NCI-H2107 (cell line): ENCODE data around the gene SENP1.
"Not testable (repeated sequence)": the region's sequence is repeated elsewhere in the genome, so short reads cannot be mapped to it uniquely, and the experiment has no call there.

Source experiments
- DNase-seq: peaks from one replicate; lab custom pipeline; 2025; lab: John Stamatoyannopoulos, UW

SENP1 gene

DNA sequence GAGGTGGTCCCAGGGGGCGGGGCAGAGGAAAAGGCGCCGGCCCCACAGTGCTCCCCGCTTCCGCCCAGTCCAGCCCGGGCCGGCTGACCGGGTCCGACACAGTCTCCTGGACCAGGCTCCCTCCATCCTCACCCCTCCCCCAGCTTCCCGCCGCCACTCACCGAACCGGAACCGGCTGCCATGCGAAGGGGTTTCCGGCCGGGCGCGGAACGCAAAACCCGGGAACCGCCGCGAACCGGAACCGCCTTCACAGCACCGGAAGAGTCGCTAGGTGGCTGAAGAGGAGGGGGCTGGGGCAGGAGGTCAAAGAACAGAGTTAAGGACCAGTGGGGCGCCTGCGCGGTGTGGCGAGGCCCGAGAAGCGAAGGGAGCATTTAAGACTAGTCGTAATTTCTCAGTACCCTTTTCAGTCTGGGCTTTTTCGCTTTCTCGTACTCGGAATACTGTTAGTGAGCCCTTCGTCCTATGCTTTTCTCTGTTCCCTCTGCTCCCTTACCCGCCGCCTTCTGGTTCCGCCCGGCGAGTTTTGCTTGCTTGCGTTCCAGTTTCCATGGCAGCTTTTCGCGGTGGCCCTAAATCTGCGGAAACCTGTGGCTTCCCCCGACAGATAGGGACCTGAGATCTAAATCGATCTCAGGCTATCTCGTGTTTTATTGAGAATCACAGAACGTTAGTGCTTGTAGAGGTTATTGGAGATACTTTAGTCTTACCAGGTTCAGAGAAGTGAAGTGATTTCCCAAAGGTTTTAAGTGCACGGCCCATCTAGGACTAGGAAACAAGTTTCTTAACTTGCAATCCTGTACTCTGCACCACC, at the start of gene SENP1:
Gene SENP1, minus strand, starts transcription at position 213 of the 814 bp plus-strand sequence. CDS start 4,607 bp downstream, outside the sequence.
- peak; percentile 85 for DNase-seq

DNA sequence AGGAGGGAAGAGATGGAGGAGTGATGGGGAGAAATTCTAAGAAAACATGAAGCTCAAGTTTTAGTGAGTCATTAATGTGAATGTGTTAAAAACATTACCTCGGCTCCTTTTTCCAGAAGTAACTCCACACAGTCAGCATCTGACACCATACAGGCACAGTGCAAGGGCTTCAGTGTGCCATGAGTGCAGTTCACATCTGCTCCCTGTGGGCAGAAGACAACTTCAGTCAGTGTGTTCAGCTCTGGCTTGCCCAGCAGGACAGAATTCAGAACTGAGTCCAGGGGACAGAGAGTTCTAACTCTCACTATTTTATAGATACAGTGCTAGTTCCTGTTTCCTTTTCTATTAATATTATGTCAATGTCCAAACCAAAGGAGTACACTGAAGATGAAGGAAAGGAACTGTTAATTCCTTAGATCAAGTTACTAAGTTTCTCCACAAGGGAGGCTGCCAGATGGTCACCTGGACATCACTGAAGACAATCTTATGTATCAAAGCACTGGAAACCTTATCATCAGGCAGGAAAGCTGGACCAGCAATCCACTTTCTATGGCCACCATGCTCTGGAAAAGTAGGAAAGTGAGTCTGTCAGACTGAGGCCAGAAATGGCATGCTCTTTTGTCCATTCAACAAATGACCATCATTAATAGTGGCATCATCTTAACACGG, 45.4 kb upstream of the SENP1 start:
- DNase-seq = no peak

GRCh38 chr12:48145981-48146380, 40.1 kb upstream of the SENP1 start:
- no peak for DNase-seq

DNA sequence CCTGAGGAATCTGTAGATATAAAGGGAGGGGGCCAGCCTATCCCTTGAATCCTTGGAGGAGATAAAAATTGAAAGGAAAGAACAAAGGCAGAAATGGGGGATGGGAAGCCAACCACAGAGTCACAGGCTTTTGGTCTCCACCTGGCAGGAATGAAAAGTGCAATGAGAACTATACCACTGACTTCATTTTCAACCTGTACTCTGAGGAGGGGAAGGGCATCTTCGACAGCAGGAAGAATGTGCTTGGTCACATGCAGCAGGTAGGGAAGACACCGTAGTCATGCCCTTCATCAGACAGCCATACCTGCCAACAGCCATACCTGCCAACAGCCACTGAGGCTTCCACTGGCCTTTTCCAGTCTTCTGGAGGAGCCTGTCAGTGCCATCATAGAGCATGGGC, 38.0 kb upstream of the SENP1 start:
- DNase-seq = no peak

- DNase-seq = no peak
Measured at GRCh38 chr12:48142818-48143674, 37.2 kb upstream of the SENP1 start.

DNA sequence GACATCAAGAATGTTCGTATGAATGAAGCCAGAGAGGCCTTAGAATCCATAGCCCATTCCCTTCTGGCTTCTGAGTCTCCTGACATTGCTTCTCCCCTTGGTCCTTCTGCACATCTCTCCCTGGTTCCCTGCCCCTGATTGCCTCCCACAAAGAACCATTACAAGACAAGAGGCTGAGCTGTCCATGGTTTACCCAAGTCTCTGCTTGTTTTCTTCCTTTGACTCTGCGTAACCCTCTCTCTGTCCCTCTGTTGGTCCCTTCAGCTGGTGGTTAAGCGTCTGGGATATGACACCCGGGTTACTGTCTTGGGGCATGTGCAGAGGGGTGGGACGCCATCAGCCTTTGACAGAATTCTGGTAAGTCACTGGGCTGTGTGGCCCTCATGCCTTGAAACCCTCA, 29.1 kb upstream of the SENP1 start:
- DNase-seq = no peak

DNA sequence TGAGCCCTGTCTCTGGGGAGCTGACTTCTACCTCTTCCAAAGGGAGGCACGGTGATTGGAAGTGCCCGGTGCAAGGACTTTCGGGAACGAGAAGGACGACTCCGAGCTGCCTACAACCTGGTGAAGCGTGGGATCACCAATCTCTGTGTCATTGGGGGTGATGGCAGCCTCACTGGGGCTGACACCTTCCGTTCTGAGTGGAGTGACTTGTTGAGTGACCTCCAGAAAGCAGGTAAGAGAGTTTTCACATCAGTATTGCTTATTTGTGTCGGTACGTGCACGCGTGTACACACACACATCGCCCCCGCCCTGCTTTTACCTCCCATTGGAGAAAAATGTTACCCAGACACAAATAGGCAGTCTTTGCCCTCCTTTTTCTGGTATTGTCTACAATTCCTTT, 26.9 kb upstream of the SENP1 start:
- no peak for DNase-seq

GRCh38 chr12:48131517-48131916, 25.6 kb upstream of the SENP1 start:
- DNase-seq = no peak

DNA sequence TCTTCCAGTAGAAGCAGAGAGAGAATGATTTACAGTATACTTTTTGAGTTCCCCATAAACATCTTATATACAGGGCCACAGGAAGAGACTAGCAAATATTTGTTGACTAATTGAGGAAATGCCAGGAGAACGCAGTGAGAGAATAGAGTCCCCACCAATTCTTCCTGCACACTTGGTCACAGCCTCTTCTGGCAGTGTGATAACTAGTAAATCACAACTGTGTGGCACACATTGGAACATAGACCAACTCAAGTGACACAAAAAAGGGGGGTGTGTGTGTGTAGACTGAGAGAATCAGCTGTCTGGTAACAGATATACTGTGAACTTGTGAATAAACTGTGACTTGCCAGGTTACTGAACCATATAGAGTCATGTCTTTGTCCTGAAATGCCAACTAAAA, 23.5 kb upstream of the SENP1 start:
- DNase-seq = no peak

GRCh38 chr12:48128800-48129199, 22.9 kb upstream of the SENP1 start:
- DNase-seq = no peak

DNA sequence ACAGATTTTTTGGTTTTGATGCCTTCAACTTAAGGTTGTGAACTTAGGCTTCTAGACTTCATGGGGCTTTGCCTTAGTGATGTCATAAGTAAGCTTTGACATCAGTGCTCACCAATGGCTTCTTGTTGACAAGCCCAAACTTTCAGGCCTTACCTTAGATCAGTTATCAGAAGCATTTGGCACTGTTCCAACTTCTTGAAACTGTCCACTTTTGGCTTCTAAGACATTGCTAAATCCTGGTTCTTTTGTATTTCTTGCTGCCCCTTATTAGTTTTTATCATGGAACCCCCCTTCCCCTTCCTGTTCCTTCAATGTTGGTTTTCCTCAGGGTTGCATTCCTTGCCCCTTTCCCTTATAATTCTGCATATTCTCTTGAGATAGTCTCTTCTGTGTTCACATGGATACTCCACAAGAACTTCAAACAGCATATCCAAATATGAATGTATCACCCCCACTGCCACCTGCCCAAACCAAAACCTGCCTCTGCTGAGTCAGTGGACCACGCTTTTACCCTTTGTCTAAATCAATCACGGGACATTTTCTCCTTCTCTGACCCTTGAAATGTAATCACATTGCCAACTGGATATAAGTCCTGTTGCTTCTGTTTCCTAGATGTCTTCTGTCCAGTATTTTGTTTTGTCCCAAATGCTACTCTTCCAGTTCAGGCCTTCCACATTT, 21.2 kb upstream of the SENP1 start:
- DNase-seq = no peak

DNA sequence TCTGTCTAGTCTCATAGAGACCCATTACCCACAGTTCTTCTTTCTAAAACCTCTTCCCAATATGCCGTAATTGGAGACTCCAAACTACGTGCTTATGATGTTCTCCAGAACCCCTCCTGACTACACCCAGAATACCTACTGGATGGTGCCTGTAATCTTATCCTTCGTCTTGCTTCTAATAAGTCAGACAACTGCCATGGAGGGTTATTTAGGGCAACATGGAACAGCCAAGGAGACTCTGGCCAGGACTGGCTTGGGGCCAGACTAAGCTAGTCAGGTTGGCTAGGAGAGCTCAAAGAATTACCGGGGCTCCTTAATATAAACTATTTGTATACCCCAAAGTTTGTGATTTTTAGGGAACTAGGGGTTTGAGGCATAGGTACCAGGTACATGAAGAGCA, 20.1 kb upstream of the SENP1 start:
- DNase-seq = no peak

DNA sequence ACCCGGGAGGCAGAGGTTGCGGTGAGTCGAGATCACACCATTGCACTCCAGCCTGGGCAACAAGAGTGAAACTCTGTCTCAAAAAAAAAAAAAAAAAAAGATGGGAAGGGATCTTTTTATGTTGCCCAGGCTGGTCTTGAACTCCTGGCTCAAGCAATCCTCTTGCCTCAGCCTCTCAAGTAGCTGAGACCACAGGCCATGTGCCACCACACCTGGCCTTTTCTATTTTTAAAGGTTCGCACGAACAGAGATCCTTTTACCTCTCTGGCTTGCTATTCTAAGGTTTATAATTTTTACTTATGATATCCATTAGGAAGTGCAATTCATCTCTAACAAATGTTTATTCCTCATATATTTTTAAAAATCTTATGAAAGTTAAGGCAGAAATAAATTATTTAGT, 19.7 kb upstream of the SENP1 start:
- not testable (repeated sequence) for DNase-seq

DNA sequence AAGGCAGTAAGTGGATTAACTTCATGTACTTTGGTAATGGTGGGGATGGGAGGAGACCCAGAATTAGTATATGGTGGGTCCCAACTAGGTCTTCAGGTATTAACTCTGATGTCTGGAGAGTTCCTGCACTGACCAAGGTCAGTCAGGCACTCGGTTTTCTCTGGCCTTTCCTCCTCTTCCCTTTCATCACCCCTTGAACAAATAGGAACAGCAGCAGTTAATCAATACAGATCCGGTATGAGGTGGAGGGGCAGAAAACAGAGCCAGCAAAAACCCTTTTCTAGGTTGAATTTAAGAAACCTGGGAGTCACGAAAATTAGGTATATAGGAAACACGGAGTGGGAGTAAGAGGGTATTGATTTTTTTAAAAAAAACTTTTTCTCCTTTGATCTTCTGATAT, 17.3 kb upstream of the SENP1 start:
- no peak for DNase-seq

- no peak for DNase-seq
Measured at GRCh38 chr12:48122065-48122834, 16.4 kb upstream of the SENP1 start.

DNA sequence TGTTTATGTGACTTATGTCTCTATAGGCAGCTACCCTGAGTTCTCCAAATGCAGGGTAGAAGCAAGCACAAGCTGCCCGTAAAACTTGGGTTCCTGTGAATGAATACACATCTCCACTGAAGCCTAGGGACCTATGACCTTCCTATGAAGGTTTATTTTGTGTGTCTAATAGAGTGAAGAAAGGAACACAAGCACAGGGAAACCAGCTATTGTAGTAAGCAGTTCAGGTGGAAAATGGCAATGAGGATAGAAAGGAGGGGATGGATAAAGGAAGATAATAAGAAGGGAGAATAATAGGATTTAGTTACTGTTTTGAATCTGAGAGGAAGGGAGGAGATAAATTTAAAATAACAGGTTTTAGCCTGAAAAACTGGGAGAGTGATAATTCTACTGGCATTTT, 15.6 kb upstream of the SENP1 start:
- DNase-seq = no peak

- no peak for DNase-seq
Measured at GRCh38 chr12:48119834-48120195, 13.9 kb upstream of the SENP1 start.

GRCh38 chr12:48119078-48119833, 13.4 kb upstream of the SENP1 start, which contains the start of gene PFKM:
Gene PFKM, plus strand, starts transcription at chr12:48119364. Its CDS starts 3,411 bp downstream, at chr12:48122775.
- peak; percentile 78 for DNase-seq

DNA sequence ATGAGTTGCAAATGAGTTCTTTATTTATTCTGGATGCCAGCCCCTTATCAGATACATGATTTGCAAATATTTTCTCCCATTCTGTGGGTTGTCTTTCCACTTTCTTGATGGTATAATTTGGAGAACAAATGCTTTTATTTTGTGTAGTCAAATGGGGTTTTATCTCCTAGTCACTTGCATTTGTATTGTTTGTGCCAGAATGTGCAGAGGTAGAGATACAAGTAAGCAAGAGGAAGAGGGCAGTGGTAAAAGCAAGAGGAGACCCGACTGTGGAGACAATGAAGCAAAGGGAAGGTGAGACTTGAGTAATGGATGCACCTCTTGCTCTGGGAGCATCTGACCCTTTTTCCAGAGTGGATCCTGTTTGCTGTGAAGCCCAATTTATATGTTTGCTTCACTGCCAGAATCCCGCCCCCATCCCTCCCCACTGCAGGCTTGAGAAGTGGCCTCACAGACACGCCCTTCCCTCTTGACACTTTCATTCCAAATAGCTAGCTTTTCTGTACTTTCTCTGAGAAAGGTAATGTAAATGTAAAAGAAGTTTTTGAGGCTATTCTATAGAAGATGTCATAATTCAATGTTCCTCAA, 12.5 kb upstream of the SENP1 start:
- DNase-seq = no peak

DNA sequence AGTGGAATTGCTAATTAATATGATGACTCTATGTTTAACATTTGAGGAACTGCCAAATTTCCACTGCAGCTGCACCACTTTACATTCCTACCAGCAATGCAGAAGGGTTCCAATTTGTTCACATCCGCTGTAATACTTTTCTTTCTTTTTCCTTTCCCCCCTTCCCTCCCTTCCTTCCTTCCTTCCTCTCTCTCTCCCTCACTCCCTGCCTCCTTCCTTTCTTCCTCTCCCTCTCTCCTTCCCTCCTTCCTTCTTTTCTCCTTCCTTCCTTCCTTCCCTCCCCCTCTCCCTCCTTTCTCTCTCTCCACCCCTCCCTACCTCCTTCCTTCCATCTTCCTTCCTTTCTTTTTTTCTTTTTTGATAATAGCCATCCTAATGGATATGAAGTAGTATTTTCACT, 10.1 kb upstream of the SENP1 start:
- DNase-seq = no peak
